ENCODE data around the gene KRTAP4-12.
"Not testable (repeated sequence)": the region's sequence is repeated elsewhere in the genome, so short reads cannot be mapped to it uniquely, and the experiment has no call there.

DNA sequence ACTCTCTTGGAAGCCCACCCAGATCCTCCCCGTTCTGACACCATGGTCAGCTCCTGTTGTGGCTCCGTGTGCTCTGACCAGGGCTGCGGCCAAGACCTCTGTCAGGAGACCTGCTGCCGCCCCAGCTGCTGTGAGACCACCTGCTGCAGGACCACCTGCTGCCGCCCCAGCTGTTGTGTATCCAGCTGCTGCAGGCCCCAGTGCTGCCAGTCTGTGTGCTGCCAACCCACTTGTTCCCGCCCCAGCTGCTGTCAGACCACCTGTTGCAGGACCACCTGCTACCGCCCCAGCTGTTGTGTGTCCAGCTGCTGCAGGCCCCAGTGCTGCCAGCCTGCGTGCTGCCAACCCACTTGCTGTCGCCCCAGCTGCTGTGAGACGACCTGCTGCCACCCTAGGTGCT, 18.6 kb downstream of the KRTAP4-12 start, which contains the start of gene KRTAP4-9:
- TF ChIP-seq, protein P1, sequence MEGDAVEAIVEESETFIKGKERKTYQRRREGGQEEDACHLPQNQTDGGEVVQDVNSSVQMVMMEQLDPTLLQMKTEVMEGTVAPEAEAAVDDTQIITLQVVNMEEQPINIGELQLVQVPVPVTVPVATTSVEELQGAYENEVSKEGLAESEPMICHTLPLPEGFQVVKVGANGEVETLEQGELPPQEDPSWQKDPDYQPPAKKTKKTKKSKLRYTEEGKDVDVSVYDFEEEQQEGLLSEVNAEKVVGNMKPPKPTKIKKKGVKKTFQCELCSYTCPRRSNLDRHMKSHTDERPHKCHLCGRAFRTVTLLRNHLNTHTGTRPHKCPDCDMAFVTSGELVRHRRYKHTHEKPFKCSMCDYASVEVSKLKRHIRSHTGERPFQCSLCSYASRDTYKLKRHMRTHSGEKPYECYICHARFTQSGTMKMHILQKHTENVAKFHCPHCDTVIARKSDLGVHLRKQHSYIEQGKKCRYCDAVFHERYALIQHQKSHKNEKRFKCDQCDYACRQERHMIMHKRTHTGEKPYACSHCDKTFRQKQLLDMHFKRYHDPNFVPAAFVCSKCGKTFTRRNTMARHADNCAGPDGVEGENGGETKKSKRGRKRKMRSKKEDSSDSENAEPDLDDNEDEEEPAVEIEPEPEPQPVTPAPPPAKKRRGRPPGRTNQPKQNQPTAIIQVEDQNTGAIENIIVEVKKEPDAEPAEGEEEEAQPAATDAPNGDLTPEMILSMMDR (IDR thresholded peaks at IDR 0.05), result not testable (repeated sequence)
- not testable (repeated sequence) for TF ChIP-seq POLR2A (IDR thresholded peaks at IDR 0.05)

Measured in thyroid gland (tissue), 4 donors.